UCSD-AML1 (cell line): ENCODE measurements around the gene HPCA.

Source experiments
- DNase-seq: peaks from one replicate; lab custom pipeline; 2025; ENCODE audit not compliant: unreplicated experiment; lab: John Stamatoyannopoulos, UW

Gene HPCA

GRCh38 chr1:32870615-32871363 is 15.5 kb upstream of the HPCA start, which contains the start of gene FNDC5:
Gene FNDC5 (minus strand): TSS chr1:32870912.
- no peak for DNase-seq

GRCh38 chr1:32871364-32872191 is 14.7 kb upstream of the HPCA start:
- DNase-seq, result no peak

- no peak for DNase-seq
Measured at GRCh38 chr1:32872192-32872460, 14.2 kb upstream of the HPCA start.

GRCh38 chr1:32873484-32873883 is 12.8 kb upstream of the HPCA start:
- DNase-seq, result no peak

- no peak for DNase-seq
Measured at GRCh38 chr1:32874860-32875752, 11.2 kb upstream of the HPCA start.

GRCh38 chr1:32876341-32877210 is 9.7 kb upstream of the HPCA start:
- DNase-seq, result peak; percentile 74

- no peak for DNase-seq
Measured at GRCh38 chr1:32877211-32878110, 8.8 kb upstream of the HPCA start.

GRCh38 chr1:32878183-32878582 is 8.1 kb upstream of the HPCA start:
- DNase-seq, result no peak

GRCh38 chr1:32878637-32879041 is 7.7 kb upstream of the HPCA start:
- no peak for DNase-seq

- DNase-seq, result no peak
Measured at GRCh38 chr1:32881291-32881690, 5.0 kb upstream of the HPCA start.

- DNase-seq, result no peak
Measured at GRCh38 chr1:32881871-32882850, 4.1 kb upstream of the HPCA start.

GRCh38 chr1:32883338-32884031 is 2.8 kb upstream of the HPCA start:
- DNase-seq, result no peak

GRCh38 chr1:32884032-32884372 is 2.3 kb upstream of the HPCA start:
- no peak for DNase-seq

- no peak for DNase-seq
Measured at GRCh38 chr1:32884726-32885125, 1.6 kb upstream of the HPCA start.

GRCh38 chr1:32885676-32886003 is 651 bp upstream of the HPCA start:
- no peak for DNase-seq

- DNase-seq, result no peak
Measured at GRCh38 chr1:32886828-32887414, 630 bp downstream of the HPCA start.

GRCh38 chr1:32887623-32888022 is 1.3 kb downstream of the HPCA start:
- DNase-seq, result no peak

GRCh38 chr1:32888134-32888533 is 1.8 kb downstream of the HPCA start:
- no peak for DNase-seq
